ENCODE measurements around the gene CLDN4.
A peak's percentile ranks its signal among the peaks of the same experiment; 100 is the strongest.
"Not testable (repeated sequence)": the region's sequence is repeated elsewhere in the genome, so short reads cannot be mapped to it uniquely, and the experiment has no call there.

The CLDN4 gene

DNA sequence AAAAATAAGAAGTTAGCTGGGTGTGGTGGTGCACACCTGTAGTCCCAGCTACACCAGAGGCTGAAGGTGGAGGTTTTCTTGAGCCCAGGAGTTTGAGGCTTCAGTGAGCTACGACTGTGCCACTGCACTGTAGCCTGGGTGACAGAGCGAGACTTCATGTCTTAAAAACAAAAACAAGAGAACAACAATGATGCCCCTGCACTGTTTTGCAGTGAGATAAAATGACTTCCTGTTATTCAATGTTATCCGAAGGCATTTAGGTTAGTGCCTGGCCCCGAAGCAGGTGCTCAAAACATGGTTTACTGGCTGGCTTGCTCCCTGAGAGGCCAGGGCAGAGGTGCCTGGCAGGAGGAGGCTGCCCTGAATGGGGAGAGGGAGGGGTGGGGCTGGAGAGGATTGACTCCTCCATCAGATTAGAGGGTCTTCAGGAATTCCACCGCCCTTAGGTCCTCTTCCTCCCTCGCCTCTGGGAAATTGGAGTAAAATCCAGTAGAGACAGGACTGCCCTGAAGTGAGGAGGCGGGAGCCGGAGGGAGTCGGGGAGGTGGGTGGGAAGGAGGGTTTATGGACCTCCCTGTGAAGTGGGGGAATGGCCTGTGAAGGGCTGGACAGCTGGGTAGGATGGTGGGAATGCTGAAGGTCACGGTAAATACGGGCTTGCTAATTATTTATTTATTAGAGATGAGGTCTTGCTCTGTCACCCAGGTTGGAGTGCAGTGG lies 6.8 kb upstream of the CLDN4 start:
- no peak for DNase-seq

DNA sequence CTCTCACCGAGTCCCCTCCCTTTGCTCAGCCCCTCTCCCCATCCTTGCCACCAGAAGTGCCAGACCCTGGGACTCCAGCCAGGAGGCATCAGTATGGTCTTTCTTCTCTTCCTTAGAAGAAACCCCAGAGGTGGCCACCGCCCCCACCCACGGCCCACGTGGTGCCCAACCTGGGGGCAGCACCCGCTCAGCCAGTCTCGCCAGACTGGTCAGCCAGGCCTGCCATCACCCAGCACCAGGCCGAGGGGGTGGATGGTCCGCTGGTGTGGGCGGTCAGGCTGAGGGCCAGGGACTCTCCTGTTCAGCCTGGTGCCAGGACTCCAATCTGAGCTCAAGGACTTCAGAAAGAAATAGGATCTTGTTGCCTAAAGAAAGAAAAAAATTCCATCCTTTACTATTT lies 5.8 kb upstream of the CLDN4 start:
- no peak for DNase-seq

DNA sequence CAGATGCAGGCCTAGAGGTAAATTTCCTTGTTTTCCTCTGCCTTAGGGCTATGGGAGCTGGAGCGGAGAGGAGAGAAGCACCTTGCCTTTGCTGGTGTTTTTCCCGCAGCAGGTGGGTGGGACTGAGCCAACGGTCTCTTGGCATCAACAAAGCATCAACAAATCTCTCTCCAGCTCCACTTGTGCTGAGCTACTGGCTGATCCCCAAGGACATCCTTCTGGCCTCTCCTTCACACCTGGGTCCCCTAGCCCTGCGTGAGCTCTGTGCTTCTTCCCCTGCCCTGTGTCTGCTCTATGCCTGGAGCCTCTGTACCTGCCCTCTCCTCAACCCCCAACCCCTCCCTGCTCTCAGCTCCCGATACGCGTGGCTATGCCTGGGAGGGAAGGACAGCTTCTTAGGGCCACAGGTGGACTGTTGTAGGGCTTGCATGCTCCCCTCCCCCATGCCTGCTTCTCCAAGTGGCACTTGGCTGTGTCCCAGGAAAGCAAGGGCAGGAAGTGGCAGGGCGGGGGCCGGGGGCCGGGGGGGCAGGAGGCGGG lies 3.2 kb upstream of the CLDN4 start:
- peak; percentile 77 for DNase-seq

DNA sequence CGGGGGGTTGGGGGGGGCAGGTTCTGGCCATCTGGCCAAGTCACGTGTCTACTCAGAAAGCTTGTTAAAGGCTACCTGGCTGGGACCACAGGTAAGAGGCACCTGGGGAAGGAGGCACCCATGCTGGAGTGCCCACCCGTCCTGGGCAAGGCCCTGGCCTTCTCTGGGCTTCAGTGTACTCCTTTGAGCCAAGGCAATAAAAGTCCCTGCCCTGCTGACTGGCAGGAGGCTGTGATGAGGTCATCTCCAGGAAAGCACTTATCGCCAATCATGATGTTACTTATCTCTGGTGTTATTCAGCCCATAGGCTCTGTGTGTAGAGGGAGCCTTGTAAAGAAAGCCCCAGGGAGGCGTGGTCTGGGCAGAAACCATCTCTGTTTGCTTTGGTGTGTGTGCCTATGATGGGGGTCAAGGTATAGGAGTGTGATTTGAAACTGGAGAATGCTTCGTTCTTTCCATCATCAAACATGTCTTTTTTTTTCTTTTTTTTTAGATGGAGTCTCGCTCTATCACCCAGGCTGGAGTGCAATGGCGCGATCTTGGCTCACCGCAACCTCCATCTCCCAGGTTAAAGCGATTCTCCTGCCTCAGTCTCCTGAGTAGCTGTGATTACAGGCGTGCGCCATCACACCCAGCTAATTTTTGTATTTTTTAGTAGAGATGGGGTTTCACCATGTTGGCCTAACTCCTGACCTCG lies 2.5 kb upstream of the CLDN4 start:
- DNase-seq, result peak; percentile 93

DNA sequence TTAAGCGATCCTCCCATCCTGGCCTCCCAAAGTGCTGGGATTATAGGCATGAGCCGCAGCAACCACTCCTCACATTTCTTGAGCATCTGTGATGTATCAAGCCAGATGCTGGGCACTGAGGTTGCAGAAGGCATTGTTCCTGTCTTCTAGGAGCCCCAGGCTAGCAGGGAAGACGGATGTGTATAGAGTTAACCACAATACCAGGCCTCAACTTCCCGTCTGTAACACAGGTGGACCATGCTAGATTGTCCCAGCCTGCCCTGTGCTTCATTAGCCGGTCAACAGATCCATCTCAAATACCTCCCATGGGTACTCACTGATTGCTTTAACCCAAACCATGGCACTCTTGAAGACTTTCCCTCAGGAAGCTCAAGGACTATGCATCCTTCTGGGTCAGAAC lies 1.8 kb upstream of the CLDN4 start:
- DNase-seq, result no peak

DNA sequence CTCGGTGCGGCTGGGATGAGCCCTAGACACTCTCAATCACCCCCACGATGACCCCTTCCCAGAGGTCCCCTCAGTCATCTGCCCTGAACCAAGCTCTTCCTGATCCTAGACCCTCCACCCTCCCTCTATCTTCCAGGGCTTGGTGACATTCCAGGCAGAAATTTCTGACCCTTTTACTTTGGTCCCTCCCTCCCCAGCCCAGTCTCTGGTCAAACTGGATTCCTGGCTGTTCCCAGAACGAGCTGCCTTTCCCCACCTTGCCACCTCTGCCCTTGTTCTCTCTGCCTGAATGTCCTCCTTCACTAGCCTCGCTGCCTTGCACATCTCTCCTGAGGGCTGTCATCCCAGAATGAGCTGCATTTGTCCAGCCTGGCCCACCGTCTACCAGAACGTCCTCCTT lies 1.3 kb upstream of the CLDN4 start:
- no peak for DNase-seq

DNA sequence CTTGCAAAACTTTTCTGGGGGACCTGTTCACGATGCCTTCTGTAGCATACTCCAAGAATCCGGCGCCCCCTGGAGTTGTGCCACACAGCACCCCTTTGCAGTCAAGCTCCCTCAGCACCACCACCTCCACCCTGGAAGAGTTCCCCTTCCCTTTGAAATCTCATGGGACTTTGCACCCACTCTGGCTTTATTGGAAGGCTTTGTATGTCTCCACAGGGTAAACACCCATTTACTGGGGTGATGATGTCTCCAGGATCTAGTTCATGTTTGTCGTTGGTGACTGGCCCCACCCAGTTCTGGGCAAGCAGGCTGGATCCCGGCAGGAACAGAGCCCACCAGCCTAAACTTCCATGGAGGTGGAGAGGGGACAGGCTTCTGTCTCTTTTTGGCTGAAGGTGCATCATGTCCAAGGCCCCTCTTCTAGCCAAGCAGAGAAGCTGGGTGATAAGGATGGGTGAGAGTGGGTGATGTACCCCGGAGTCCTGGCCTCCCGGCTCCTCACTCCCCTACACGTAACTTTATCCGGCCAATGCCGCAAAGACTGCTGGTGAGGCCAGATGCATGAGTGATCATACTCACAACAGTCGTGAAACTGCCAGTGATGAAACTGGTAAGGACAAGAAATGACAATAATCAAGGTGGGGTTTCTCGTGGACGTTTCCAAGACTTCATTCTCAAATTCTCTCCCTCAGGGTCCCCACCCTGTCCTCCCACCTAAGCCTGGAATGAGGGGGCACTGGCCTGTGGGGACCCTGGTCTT lies 695 bp upstream of the CLDN4 start:
- DNase-seq, result no peak

DNA sequence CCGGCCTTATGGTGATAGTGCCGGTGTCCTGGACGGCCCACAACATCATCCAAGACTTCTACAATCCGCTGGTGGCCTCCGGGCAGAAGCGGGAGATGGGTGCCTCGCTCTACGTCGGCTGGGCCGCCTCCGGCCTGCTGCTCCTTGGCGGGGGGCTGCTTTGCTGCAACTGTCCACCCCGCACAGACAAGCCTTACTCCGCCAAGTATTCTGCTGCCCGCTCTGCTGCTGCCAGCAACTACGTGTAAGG lies 713 bp downstream of the CLDN4 start:
- DNase-seq, result no peak

DNA sequence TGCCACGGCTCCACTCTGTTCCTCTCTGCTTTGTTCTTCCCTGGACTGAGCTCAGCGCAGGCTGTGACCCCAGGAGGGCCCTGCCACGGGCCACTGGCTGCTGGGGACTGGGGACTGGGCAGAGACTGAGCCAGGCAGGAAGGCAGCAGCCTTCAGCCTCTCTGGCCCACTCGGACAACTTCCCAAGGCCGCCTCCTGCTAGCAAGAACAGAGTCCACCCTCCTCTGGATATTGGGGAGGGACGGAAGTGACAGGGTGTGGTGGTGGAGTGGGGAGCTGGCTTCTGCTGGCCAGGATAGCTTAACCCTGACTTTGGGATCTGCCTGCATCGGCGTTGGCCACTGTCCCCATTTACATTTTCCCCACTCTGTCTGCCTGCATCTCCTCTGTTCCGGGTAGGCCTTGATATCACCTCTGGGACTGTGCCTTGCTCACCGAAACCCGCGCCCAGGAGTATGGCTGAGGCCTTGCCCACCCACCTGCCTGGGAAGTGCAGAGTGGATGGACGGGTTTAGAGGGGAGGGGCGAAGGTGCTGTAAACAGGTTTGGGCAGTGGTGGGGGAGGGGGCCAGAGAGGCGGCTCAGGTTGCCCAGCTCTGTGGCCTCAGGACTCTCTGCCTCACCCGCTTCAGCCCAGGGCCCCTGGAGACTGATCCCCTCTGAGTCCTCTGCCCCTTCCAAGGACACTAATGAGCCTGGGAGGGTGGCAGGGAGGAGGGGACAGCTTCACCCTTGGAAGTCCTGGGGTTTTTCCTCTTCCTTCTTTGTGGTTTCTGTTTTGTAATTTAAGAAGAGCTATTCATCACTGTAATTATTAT lies 1.2 kb downstream of the CLDN4 start:
- DNase-seq, result no peak

DNA sequence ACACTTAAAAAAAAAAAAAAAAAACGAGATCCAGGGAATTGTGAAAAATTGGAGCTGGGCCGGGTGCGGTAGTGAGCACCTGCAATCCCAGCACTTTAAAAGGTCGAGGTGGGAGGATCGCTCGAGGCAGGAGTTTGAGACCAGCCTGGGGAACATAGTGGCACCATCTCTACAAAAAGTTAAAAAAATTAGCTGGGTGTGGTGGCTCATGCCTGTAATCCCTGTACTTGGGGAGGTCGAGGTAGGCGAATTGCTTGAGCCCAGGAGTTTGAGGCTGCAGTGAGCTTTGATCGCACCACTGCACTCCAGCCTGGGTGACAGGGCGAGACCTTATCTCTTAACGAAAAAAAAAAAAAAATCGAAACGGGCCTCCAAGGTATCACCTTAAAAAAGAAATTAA lies 2.0 kb downstream of the CLDN4 start:
- DNase-seq, result no peak

DNA sequence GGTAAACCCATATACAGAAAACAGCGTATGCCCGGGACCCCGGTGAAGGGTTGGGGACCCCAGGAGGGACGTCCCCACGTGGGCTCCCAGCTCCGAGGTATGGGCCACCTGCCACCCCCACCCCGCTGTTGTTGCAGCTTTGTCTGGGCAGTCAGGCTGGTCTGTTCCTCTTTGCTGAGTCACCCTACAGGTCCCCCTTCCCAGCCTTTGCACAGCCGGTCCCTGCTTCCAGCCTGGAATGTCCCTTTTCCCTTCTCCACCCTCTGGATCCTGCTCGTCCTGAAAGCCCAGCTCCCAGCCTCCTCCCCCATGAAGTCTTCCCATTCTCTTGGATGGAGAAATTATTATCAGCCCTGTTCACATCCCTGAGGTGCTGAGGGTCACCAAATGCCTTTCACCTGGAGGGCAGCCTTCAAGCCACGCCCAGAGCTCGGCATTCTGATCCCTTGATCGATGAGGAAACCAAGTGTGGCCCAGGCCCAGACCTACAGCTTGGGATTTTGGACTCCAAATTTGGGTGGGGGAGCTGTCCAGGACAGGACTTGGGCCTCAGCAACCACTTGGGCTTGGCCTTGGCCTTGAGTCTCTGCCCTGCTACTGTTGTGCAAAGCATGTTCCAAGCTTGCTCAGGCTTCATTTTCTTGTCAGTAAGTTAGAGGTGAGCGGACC lies 2.6 kb downstream of the CLDN4 start:
- no peak for DNase-seq

DNA sequence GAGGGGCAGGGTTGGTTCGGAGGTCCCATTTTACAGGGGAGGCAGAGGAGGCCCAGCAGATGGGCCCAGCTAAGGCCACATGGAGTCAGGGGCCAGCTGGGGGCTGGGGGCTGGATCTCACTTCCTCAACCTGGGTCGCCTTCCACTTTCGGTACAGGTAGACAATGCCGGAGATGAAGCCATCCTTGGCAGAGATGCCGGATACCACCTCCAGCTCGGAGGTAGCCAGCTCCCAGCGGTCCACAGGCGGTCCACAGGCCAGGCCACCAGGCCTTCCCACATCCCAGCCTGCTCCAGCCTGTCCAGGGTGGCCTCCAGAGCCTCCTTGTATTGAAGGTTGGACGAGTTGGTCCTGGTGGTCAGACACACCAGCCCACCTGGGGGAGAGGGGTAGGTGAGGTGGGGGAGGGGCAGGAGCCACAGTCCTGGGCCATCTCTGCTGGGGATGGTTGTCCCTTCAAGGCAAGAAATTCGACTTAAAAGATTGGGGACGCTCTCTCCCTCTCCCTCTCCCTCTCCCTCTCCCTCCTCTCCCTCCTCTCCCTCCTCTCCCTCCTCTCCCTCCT lies 3.9 kb downstream of the CLDN4 start:
- DNase-seq, result no peak

DNA sequence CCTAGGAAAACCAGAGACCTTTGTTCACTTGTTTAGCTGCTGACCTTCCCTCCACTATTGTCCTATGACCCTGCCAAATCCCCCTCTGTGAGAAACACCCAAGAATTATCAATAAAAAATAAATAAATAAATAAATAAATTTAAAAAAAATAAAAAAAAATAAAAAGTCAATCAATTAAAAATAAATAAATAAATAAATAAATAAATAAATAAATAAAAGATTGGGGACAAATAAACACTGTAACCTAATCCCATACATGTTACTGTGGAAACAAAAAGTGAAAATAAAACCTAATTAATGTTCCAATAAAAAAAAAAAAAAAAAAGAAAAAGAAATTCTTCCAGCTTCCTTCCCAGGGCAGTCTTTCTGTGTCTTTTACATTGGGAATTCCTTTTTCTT lies 6.4 kb downstream of the CLDN4 start:
- DNase-seq, result not testable (repeated sequence)

DNA sequence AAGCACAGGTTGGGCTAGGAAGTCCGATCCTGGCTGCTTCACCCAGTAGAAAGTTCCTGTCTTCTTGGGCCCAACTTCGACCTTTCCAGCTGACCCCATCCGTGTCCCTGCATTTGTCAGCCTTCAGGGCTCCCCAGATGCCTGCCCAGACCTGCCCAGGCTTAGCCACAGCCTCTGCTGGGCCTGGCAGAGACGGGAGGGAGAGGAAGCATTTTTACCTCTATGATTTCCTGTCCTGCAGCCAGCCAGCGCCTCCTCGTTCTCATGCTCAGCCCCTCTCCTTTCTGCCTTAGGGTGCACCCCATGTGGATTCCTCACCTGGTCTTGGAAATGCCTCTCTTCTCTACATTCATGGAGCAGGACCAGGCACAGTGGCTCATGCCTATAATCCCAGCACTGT lies 7.8 kb downstream of the CLDN4 start:
- no peak for DNase-seq

DNA sequence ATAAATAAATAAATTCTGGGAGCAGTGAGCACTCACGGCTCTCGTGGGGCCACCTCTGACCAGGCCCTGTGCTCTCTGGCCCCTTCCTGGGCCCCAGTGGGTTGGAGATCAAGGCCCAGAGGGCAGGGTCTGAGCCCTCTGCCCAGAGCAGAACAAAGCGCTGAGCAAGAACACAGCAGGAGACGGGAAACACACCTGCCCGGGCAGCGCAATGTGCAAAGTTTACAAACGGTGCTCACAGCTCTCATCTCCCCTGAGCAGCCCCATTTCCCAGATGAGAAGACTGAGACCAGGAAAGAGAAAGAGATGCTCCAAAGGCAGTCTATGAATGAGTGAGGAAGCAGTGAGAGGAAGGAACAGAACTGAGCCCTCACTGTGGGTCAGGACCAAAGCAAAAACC lies 8.5 kb downstream of the CLDN4 start:
- no peak for DNase-seq

DNA sequence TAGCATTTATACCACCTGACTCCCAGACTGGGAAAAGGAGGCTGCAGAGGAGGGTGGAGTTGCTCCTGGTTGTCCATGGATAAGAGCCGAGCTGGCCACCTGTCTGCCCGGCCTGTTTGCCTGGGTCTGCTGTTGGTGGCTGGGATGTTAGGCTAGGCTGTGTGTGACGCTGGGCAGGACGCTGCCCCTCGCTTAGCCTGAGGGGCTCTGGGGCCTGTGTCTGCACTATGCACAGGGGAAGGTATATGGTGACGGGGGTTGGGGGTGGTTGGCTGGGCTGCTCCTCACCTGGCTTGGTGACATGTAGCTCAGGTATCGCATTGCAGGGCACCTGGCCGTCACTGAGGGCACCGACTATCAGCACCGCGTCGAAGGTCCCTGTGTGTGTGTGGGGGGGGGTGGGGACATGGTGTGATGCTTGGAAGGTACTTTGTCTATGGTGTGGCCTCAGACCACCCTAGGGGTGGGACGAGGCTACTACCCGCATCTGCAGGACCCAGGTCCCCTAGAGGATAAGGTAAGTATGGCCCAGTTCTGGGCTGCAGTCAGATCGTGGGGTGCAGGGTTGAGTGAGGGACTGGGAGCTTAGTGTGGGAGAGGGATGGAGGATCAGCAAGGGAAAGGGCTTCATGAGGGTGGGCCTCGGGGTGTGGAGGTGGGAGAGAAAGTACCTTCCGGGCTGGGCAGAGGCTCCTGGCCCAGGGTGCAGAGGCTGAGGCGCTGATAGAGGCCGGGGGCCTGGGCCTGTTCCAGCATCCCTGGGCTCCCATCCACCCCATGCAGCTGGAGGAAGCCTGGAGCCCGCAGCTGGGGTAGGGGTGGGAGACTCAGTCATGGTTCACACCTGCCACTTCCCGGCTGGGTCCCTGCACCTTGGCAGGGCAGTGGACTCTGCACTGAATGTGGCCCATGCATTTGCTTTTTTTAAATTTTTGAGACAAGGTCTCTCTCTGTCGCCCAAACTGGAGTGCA lies 9.2 kb downstream of the CLDN4 start:
- no peak for DNase-seq

DNA sequence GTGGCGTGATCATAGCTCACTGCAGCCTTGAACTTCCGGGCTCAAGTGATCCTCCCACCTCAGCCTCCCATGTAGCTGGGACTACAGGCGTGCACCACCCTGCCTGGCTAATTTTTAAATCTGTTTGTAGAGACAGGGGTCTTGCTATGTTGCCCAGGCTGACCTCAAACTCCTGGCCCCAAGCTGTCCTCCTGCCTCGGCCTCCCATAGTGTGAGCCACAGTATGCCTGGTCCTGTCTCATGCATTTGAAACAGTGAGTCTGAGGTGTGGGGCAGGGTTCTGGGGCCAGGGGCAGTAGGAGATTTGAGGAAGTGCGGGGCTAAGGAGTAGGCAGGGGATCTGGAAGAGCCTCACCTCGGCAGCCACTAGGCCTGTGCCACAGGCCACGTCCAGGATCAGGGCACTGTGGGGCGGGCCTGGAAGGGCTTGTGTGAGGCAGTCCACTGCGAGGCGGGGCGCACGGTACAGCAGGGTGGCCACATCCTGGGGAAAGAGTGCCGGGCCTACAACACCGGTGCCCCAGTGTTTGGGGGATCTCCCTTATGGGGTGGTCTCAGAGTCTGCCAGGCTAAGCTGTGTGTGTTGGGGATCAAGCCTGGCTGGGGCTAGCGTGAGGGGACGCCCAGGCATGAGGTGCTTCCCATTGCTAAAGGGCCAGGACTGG lies 10.1 kb downstream of the CLDN4 start:
- DNase-seq, result no peak

DNA sequence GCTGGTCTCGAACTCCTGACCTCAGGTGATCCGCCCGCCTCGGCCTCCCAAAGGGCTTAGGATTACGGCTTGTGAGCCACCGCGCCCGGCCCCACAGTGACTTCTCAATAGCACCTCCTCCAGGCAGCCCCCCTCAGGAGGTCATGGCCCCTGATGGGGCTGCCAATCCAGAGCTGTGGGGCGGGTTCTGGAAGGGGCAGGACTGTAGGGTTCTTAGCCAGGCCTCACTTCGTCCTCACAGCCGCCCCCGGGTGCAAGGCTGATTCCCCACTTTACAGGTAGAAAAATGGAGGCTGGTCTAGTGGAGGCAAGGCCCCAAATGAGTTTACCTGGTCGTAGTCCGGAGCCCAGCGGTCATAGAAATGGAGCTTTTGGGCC lies 10.9 kb downstream of the CLDN4 start:
- DNase-seq, result no peak

DNA sequence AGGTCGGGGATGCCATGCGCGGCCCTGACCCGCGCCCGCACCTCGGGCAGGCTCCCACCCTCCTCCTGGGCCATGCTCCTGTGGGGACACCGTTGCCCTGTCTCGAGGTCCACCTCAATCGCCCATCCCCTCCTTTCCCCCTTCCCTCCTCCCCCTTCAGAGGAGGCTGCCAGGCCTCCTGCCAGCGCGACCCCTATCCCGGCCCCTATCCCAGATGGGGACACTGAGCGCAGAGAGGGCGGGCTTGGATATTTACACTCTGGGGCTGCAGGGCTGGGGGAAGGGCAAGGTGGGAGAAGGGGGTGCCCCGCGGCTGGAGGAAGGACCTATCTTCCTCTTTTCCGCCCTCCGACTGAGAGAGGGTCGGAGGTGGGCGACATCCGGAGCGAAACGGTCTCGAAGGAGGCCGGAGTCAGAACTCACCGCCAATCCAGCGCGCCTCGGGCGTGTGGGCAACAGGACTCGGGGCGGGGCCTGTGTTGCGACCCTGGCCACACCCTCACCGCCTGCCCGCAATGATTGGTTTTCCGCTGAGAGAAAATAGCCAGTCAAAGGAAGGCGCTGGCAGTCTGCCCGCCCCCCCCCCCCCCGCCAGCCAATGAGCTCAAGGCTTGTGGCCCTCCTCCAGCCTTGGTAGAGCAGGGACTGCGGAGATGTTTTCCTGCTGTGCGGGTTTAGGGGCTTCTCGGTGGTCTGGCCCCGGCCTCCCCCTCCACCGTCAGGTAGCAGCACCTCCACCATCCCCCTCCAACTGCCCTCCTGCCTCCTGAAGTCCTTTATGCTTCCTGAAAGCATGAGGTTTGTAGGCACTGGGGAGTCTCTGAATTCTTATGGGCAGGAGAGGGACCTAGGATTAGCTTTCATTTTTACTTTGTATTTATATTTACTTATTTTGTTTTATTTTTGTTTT lies 11.5 kb downstream of the CLDN4 start, which contains the start of gene METTL27:
TSS of gene METTL27 (minus strand) at position 450 of the 910 bp plus-strand sequence. CDS start at position 74, 376 bp downstream.
- peak; percentile 76 for DNase-seq
